SIG-M5 treated with dmso at 0.1 percent for 504 hours (cell line): ENCODE data around the gene NFATC2.

Experiments used
- DNase-seq: peaks from one replicate; lab custom pipeline; 2025; ENCODE audit not compliant: unreplicated experiment; lab: John Stamatoyannopoulos, UW

The NFATC2 gene

GRCh38 chr20:51497542-51498467 is 44.7 kb downstream of the NFATC2 start:
- DNase-seq, result no peak

GRCh38 chr20:51496964-51497363 is 45.6 kb downstream of the NFATC2 start:
- no peak for DNase-seq

GRCh38 chr20:51495921-51496545 is 46.5 kb downstream of the NFATC2 start:
- DNase-seq, result no peak

- no peak for DNase-seq
Observed at GRCh38 chr20:51495291-51495690, 47.2 kb downstream of the NFATC2 start.

- no peak for DNase-seq
Observed at GRCh38 chr20:51494241-51495110, 48.0 kb downstream of the NFATC2 start.

- no peak for DNase-seq
Observed at GRCh38 chr20:51493346-51493791, 49.1 kb downstream of the NFATC2 start.

- no peak for DNase-seq
Observed at GRCh38 chr20:51492167-51493092, 50.1 kb downstream of the NFATC2 start.

GRCh38 chr20:51491393-51491792 is 51.1 kb downstream of the NFATC2 start:
- DNase-seq, result no peak

GRCh38 chr20:51490635-51491034 is 51.9 kb downstream of the NFATC2 start:
- DNase-seq, result no peak

GRCh38 chr20:51489611-51490010 is 52.9 kb downstream of the NFATC2 start:
- no peak for DNase-seq

GRCh38 chr20:51488331-51488730 is 54.2 kb downstream of the NFATC2 start:
- no peak for DNase-seq

- DNase-seq, result no peak
Observed at GRCh38 chr20:51487565-51488268, 54.8 kb downstream of the NFATC2 start.

- no peak for DNase-seq
Observed at GRCh38 chr20:51487076-51487475, 55.4 kb downstream of the NFATC2 start.

GRCh38 chr20:51486197-51487005 is 56.1 kb downstream of the NFATC2 start:
- no peak for DNase-seq

- DNase-seq, result no peak
Observed at GRCh38 chr20:51484831-51485230, 57.7 kb downstream of the NFATC2 start.

GRCh38 chr20:51484141-51484815 is 58.2 kb downstream of the NFATC2 start:
- DNase-seq, result no peak

- DNase-seq, result no peak
Observed at GRCh38 chr20:51482836-51483473, 59.6 kb downstream of the NFATC2 start.
